Measurements from ENCODE around the gene C1QTNF9B. TPM values are rescaled to one million over a fixed set of nuclear protein-coding genes. Genes with fewer than 3 reads are reported as not detected.

C1QTNF9B gene
- total and polyA plus RNA-seq, 2 of the 8 experiments (the other 6 are each of a cell fraction or from before 2014, with no cell fraction given) = 0.11 TPM; not detected in 1

DNA sequence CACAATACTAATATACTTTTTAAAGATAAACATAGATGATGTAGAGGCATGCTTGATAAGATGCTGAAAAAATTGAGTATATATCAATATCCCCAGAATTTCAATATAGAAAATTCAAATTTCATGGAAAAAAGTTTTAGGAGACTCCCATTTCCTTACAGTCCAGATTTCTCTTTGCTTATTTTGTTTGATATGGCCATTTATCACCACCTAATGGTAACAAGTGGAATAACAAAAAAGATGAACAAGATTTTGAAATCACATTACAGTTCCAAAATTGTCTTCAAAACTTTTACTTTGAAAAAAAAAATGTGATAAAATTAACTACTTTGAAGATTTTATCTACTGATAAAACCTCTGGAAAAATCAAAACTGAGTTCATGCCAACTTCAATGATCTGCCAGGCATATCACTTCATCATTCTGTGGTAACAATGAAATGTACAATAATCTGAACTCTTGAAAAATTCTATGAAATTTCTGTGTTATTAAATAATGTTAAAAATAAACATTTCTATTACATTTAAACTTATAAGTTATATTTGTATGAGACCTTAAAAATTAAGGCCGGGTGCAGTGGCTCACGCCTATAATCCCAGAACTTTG lies 25.6 kb downstream of the C1QTNF9B start:
- Histone ChIP-seq H3K9ac (replicated peaks in 1 of 4; ENCODE audit: extremely low read depth in 1 of 4, low read depth in 3 of 4, low read length in 3 of 4) (no peak overlapping the region), H4K5ac (ENCODE audit: insufficient read length, low read depth, low read length) (no peak overlapping the region), H4K20me1 (replicated peaks in 1 of 2; ENCODE audit: control insufficient read depth in 1 of 2, insufficient read depth in 2 of 2, low read length in 2 of 2) (peaks cover 0 to 2% of the 10 kb centered on the region in 2 experiments), H3K4me2 (ENCODE audit: insufficient read depth in 1 of 2, low read depth in 2 of 2, low read length in 2 of 2) (no peak overlapping the region), H2AFZ (ENCODE audit: low read length) (no peak overlapping the region), H4K8ac (ENCODE audit: extremely low read depth, insufficient read depth, low read length) (no peak overlapping the region), H3K27me3 (replicated peaks in 1 of 4; ENCODE audit: control insufficient read depth in 3 of 4, extremely low read depth in 1 of 4, insufficient read depth in 3 of 4, low read length in 3 of 4) (no peaks in the 10 kb centered on the region), H3K79me1 (ENCODE audit: low read depth, low read length) (no peaks in the 10 kb centered on the region), H3K56ac (replicated peaks; ENCODE audit: insufficient read length, low read depth, low read length) (no peak overlapping the region), H3K27ac (ENCODE audit: low read depth, low read length) (no peak overlapping the region), H3K4ac (replicated peaks; ENCODE audit: insufficient read length, low read depth, low read length) (no peak overlapping the region), H3K18ac (ENCODE audit: extremely low read depth, low read length) (no peak overlapping the region), H3K23me2 (ENCODE audit: low read depth, low read length) (no peaks in the 10 kb centered on the region), H2BK20ac (ENCODE audit: low read length) (no peak overlapping the region), H2BK12ac (ENCODE audit: low read depth, low read length) (no peak overlapping the region), H3K23ac (ENCODE audit: insufficient read length) (no peak overlapping the region), H3K4me3 (ENCODE audit: extremely low read depth in 1 of 4, insufficient read depth in 2 of 4, low read depth in 3 of 4, low read length in 4 of 4) (no peak overlapping the region), H2BK120ac (replicated peaks; ENCODE audit: low read depth, low read length) (no peak overlapping the region), H2AK5ac (ENCODE audit: low read depth, low read length) (no peak overlapping the region), H3K36me3 (ENCODE audit: control insufficient read depth in 2 of 4, insufficient read depth in 4 of 4, low read length in 3 of 4) (no peaks in the 10 kb centered on the region), H3K4me1 (replicated peaks in 1 of 4; ENCODE audit: control insufficient read depth in 3 of 4, insufficient read depth in 4 of 4, low read length in 3 of 4) (peaks cover 0 to 2% (median 0%) of the 10 kb centered on the region in 4 experiments; a peak in 2 of 7 replicates), H4K91ac (replicated peaks; ENCODE audit: insufficient read length, low read length) (no peak overlapping the region), H2BK5ac (ENCODE audit: low read depth, low read length) (no peak overlapping the region), H2BK15ac (ENCODE audit: low read length) (no peak overlapping the region), H3K79me2 (ENCODE audit: control insufficient read depth in 1 of 2, insufficient read depth in 2 of 2, low read length in 2 of 2) (no peaks in the 10 kb centered on the region), H3K14ac (ENCODE audit: insufficient read length) (no peak overlapping the region), H3K9me3 (ENCODE audit: insufficient read depth in 2 of 2, low read depth in 1 of 2, low read length in 1 of 2) (no peaks in the 10 kb centered on the region)
- ChIA-PET CTCF (ENCODE audit: partially characterized antibody) (interaction anchor here (0.7 to 2.0 kb wide), 2 partner anchors 307 to 412 kb away, joined by 3 to 5 read pairs; no protein-coding TSS in a partner anchor), POLR2A (ENCODE audit: partially characterized antibody) (no interaction called here)
- WGBS, 2 experiments (ENCODE audit: extremely low coverage in 1 of 2, insufficient coverage in 1 of 2, insufficient read length in 1 of 2, insufficient replicate concordance in 2 of 2, low coverage in 1 of 2, low lambda C conversion rate in 2 of 2, missing lambda C conversion rate in 1 of 2) = 78% methylated on average over 2 of the region's 2 CpGs; no CpG with 5 or more reads in 1 of the 2 experiments
- no peak for DNase-seq (ENCODE audit: low read depth in 1 of 2, low spot score in 2 of 2)
- TF ChIP-seq RAD21 (IDR thresholded peaks at IDR 0.05 in 1 of 2, conservative IDR thresholded peaks at IDR 0.05 in 1 of 2; ENCODE audit: low read depth in 2 of 2, low read length in 2 of 2) (peak in 1 of 2 experiments; percentile 64; a peak in 3 of 4 replicates), SUZ12 (IDR thresholded peaks at IDR 0.05; ENCODE audit: low read length) (no peak)
- TF ChIP-seq, protein P1, sequence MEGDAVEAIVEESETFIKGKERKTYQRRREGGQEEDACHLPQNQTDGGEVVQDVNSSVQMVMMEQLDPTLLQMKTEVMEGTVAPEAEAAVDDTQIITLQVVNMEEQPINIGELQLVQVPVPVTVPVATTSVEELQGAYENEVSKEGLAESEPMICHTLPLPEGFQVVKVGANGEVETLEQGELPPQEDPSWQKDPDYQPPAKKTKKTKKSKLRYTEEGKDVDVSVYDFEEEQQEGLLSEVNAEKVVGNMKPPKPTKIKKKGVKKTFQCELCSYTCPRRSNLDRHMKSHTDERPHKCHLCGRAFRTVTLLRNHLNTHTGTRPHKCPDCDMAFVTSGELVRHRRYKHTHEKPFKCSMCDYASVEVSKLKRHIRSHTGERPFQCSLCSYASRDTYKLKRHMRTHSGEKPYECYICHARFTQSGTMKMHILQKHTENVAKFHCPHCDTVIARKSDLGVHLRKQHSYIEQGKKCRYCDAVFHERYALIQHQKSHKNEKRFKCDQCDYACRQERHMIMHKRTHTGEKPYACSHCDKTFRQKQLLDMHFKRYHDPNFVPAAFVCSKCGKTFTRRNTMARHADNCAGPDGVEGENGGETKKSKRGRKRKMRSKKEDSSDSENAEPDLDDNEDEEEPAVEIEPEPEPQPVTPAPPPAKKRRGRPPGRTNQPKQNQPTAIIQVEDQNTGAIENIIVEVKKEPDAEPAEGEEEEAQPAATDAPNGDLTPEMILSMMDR (IDR thresholded peaks at IDR 0.05; ENCODE audit: control extremely low read depth in 1 of 3, insufficient read depth in 1 of 3, low read depth in 1 of 3, low read length in 3 of 3) = peak in 2 of 3 experiments; percentile 21 to 24; a peak in 2 of 4 replicates
- FAIRE-seq = peak; percentile 28
